DMS79 treated with DMSO at 0.1 percent for 48 hours (cell line): Measurements from ENCODE around the gene LMO1.

Source experiments
- DNase-seq: peaks from one replicate; lab custom pipeline; 2025; lab: John Stamatoyannopoulos, UW

Gene LMO1

GRCh38 chr11:8225589-8226036, 38.1 kb downstream of the LMO1 start:
- peak; percentile 72 for DNase-seq

GRCh38 chr11:8224711-8225110, 39.0 kb downstream of the LMO1 start:
- no peak for DNase-seq

GRCh38 chr11:8224161-8224591, 39.5 kb downstream of the LMO1 start:
- DNase-seq: no peak

GRCh38 chr11:8223513-8223900, 40.2 kb downstream of the LMO1 start:
- DNase-seq: no peak

GRCh38 chr11:8222820-8223512, 40.7 kb downstream of the LMO1 start:
- DNase-seq: no peak

GRCh38 chr11:8221917-8222495, 41.7 kb downstream of the LMO1 start:
- no peak for DNase-seq

GRCh38 chr11:8221046-8221723, 42.5 kb downstream of the LMO1 start:
- no peak for DNase-seq

- no peak for DNase-seq
Measured at GRCh38 chr11:8220261-8221045, 43.2 kb downstream of the LMO1 start.

- no peak for DNase-seq
Measured at GRCh38 chr11:8219257-8220021, 44.2 kb downstream of the LMO1 start.

- no peak for DNase-seq
Measured at GRCh38 chr11:8218840-8219239, 44.8 kb downstream of the LMO1 start.

- no peak for DNase-seq
Measured at GRCh38 chr11:8218409-8218808, 45.3 kb downstream of the LMO1 start.

- DNase-seq: no peak
Measured at GRCh38 chr11:8217926-8218325, 45.8 kb downstream of the LMO1 start.

- DNase-seq: no peak
Measured at GRCh38 chr11:8217136-8217535, 46.5 kb downstream of the LMO1 start.

- no peak for DNase-seq
Measured at GRCh38 chr11:8213376-8213775, 50.3 kb downstream of the LMO1 start.

- no peak for DNase-seq
Measured at GRCh38 chr11:8209208-8209807, 54.4 kb downstream of the LMO1 start.

- DNase-seq: no peak
Measured at GRCh38 chr11:8207080-8208000, 56.3 kb downstream of the LMO1 start.

GRCh38 chr11:8206251-8207079, 57.2 kb downstream of the LMO1 start:
- no peak for DNase-seq

- no peak for DNase-seq
Measured at GRCh38 chr11:8205566-8205965, 58.1 kb downstream of the LMO1 start.

GRCh38 chr11:8204596-8204995, 59.1 kb downstream of the LMO1 start:
- DNase-seq: no peak
